NT2/D1 (cell line): ENCODE results near the gene RFESD.

Experiments used
- YY1 ChIP-seq: IDR thresholded peaks from 2 replicates; pipeline ENCODE4 v1.6.1; 2011; ENCODE audit not compliant: insufficient read length, insufficient read depth
- ZNF274 ChIP-seq: IDR thresholded peaks from 2 replicates; pipeline ENCODE4 v1.6.1; 2011; ENCODE audit warnings: mild to moderate bottlenecking, low read depth, low read length

- TF ChIP-seq YY1 = no peak
- TF ChIP-seq ZNF274 = no peak
Measured at GRCh38 chr5:95620030-95620869, 26.3 kb upstream of the RFESD start, which contains the start of gene GPR150.
